Colonic mucosa (tissue), 4 donors: Measurements from ENCODE around the gene TRABD2B. TPM values are rescaled to one million over a fixed set of nuclear protein-coding genes. Genes with fewer than 3 reads are reported as not detected.

ENCODE experiments used
- DNase-seq: peaks from one replicate; pipeline ENCODE4 v3.0.0-alpha.2; 2020
- H3K27ac ChIP-seq: fragments of 200-600 bp; one replicate; pipeline ENCODE4 v1.8.0; 2021
- H3K27me3 ChIP-seq: fragments of 200-600 bp; one replicate; pipeline ENCODE4 v1.8.0; 2021
- H3K36me3 ChIP-seq: fragments of 200-600 bp; one replicate; pipeline ENCODE4 v1.8.0; 2021
- H3K4me1 ChIP-seq: fragments of 200-600 bp; one replicate; pipeline ENCODE4 v1.8.0; 2021; ENCODE audit warnings: mild to moderate bottlenecking
- H3K4me3 ChIP-seq: fragments of 200-600 bp; one replicate; pipeline ENCODE4 v1.8.0; 2021
- H3K9ac ChIP-seq, 2 donors: one replicate each; pipeline ENCODE4 v1.7.0; 2013; ENCODE audit warnings: control low read depth in 2 of 2, low read depth in 2 of 2, low read length in 2 of 2
- H3K9me3 ChIP-seq: fragments of 200-600 bp; one replicate; pipeline ENCODE4 v1.8.0; 2021
- CTCF ChIP-seq: fragments of 200-600 bp; IDR thresholded peaks from one replicate; pipeline ENCODE4 v1.8.0; 2022; ENCODE audit warnings: antibody characterized with exemption, mild to moderate bottlenecking
- intact Hi-C: fragments of 100-400 bp; cut with DNase I; formaldehyde crosslinking; loops from one replicate; pipeline ENCODE4 v1.14.1; 2022
- total RNA-seq, 2 donors: library from RNA; stranded (reverse); fragmentation: NEBNext Ultra II Directional in 1 of 2; extraction: Animal tissue kit (Norgen Biotek cat#: 25700) in 1 of 2; gene quantifications; one replicate each; pipeline ENCODE4 v1.2.1, GENCODE V29; 2021
- donor health status: healthy.
- donor health status: DM: no; HTN: no; CAD: no.
- donor health status: DM: no; HTN: no; CAD: no.

The TRABD2B gene
- total RNA-seq, 2 donors from 2014 or later = 0.42 to 0.77 TPM

- no peaks in the 10 kb centered on the region for H3K36me3 ChIP-seq
- H3K4me3 ChIP-seq = no peak overlapping the region
- H3K9ac ChIP-seq = no peak overlapping the region
- H3K27ac ChIP-seq = no peak overlapping the region
- no peak for DNase-seq
- no peaks in the 10 kb centered on the region for H3K27me3 ChIP-seq
- intact Hi-C loops = no loop called here
- no peaks in the 10 kb centered on the region for H3K9me3 ChIP-seq
- no peaks in the 10 kb centered on the region for H3K4me1 ChIP-seq
- no peak for TF ChIP-seq CTCF
Measured at GRCh38 chr1:47883963-47884362, 113.2 kb downstream of the TRABD2B start.

GRCh38 chr1:47881505-47882442 is 115.4 kb downstream of the TRABD2B start:
- no peak for DNase-seq
- Histone ChIP-seq H3K27ac (no peak overlapping the region), H3K9ac (no peak overlapping the region), H3K36me3 (no peaks in the 10 kb centered on the region), H3K9me3 (no peaks in the 10 kb centered on the region), H3K4me1 (no peaks in the 10 kb centered on the region), H3K27me3 (no peaks in the 10 kb centered on the region), H3K4me3 (no peak overlapping the region)
- intact Hi-C loops = no loop called here
- TF ChIP-seq CTCF = no peak

- Histone ChIP-seq H3K4me1 (no peaks in the 10 kb centered on the region), H3K4me3 (no peak overlapping the region), H3K27ac (no peak overlapping the region), H3K36me3 (no peaks in the 10 kb centered on the region), H3K27me3 (no peaks in the 10 kb centered on the region), H3K9me3 (no peaks in the 10 kb centered on the region), H3K9ac (no peak overlapping the region)
- no peak for DNase-seq
- no peak for TF ChIP-seq CTCF
- intact Hi-C loops = no loop called here
Measured at GRCh38 chr1:47876587-47876963, 120.6 kb downstream of the TRABD2B start.

GRCh38 chr1:47875831-47876586 is 121.2 kb downstream of the TRABD2B start:
- DNase-seq = no peak
- no peak overlapping the region for H3K9ac ChIP-seq

More at GRCh38 chr1:47875831-47876586, 121.2 kb downstream of the TRABD2B start:
- Histone ChIP-seq H3K36me3 (no peaks in the 10 kb centered on the region), H3K9me3 (no peaks in the 10 kb centered on the region), H3K27me3 (no peaks in the 10 kb centered on the region), H3K4me3 (no peak overlapping the region), H3K4me1 (no peaks in the 10 kb centered on the region), H3K27ac (no peak overlapping the region)
- intact Hi-C loops = no loop called here
- TF ChIP-seq CTCF = no peak
